OCI-LY1 (cell line): ENCODE measurements around the gene SURF2.

Experiments
- CTCF ChIP-seq: fragments of 200-600 bp; sonication (generic), shearing (Covaris generic); IDR thresholded peaks from 2 replicates; pipeline ENCODE4 v1.5.1; 2017; ENCODE audit warnings: mild to moderate bottlenecking, antibody characterized with exemption, low read length, moderate library complexity, mixed read lengths
- EZH2 ChIP-seq: fragments of 200-600 bp; sonication (generic), shearing (Covaris generic); IDR thresholded peaks from 2 replicates; pipeline ENCODE4 v1.8.0; 2017; ENCODE audit warnings: borderline replicate concordance, mixed run types, mild to moderate bottlenecking, antibody characterized with exemption, low read length, moderate library complexity, mixed read lengths

DNA sequence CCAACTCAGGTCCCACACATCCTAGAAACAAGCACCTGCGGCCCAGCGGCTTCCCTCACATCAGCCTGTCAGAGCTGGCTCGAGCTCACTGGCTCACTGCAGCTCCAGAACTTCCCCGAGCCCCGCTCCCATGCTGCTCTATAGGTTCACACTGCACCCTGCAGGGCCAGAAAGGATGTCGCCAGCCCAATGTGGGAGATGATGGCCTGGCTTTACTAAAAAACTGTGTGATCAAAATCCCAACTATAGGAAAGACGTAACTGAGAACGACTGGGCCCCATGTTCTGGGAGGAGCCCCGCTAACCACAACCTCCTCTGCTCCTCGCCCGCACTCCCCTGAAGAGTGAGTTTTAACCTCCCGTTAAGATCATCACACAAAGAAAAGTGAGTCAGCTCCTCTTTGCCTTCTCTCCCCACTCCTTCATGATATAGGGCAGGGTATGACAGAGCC lies 14.9 kb downstream of the SURF2 start:
- TF ChIP-seq CTCF = peak; percentile 23; the same call in 1 of the 2 replicates
- TF ChIP-seq EZH2 = no peak
